HepG2 (cell line): ENCODE data around the gene EFNA2. TPM values are rescaled to one million over a fixed set of nuclear protein-coding genes. Genes with fewer than 3 reads are reported as not detected.

Experiments used
- CC2D1A ChIP-seq: sonication (generic); formaldehyde crosslinking; IDR thresholded peaks from 2 replicates; pipeline ENCODE4 v1.8.1; 2023; ENCODE audit warnings: mild to moderate bottlenecking, missing genetic modification reagents
- MTA1 ChIP-seq: sonication (generic); formaldehyde crosslinking; IDR thresholded peaks from 2 replicates; pipeline ENCODE4 v1.4.0; 2020; ENCODE audit warnings: missing genetic modification reagents, mild to moderate bottlenecking, borderline replicate concordance
- REL ChIP-seq: sonication (generic); formaldehyde crosslinking; conservative IDR thresholded peaks from 2 replicates; pipeline ENCODE4 v1.8.0; 2022; ENCODE audit warnings: mild to moderate bottlenecking, missing genetic modification reagents, moderate library complexity
- XRCC5 ChIP-seq: fragments of 200-400 bp; formaldehyde crosslinking; optimal IDR thresholded peaks from 2 replicates; pipeline ENCODE3; 2017; ENCODE audit warnings: mild to moderate bottlenecking, low read length
- ZIK1 ChIP-seq: sonication (generic); formaldehyde crosslinking; IDR thresholded peaks from 2 replicates; pipeline ENCODE4 v1.5.0; 2020; ENCODE audit warnings: mild to moderate bottlenecking, low read depth, missing genetic modification reagents, borderline replicate concordance
- ZNF333 ChIP-seq: sonication (generic); formaldehyde crosslinking; IDR thresholded peaks from 2 replicates; pipeline ENCODE4 v1.4.0; 2020; ENCODE audit warnings: mild to moderate bottlenecking, missing genetic modification reagents, borderline replicate concordance
- ZNF350 ChIP-seq: sonication (generic); formaldehyde crosslinking; IDR thresholded peaks from 2 replicates; pipeline ENCODE4 v1.4.0; 2020; ENCODE audit warnings: mild to moderate bottlenecking, low read depth, missing genetic modification reagents, borderline replicate concordance
- ZNF777 ChIP-seq: sonication (generic); formaldehyde crosslinking; IDR thresholded peaks from 2 replicates; pipeline ENCODE4 v1.4.0; 2020; ENCODE audit warnings: missing genetic modification reagents
- polyA plus RNA-seq, 8 experiments: library from polyadenylated mRNA; depleted of rRNA in 3 of 8; stranded (reverse) in 7 of 8; unstranded in 1 of 8; fragments of >200 nt; fragmentation: Illumina TruSeq in 4 of 8; extraction: Trizol in 4 of 8; gene quantifications; 2 replicates each; pipeline versions ENCODE4 v1.2.1 to v1.2.3, GENCODE V29; 2011 to 2016; ENCODE audit warnings: low read depth in 4 of 8, missing spikeins in 1 of 8, mixed read lengths in 1 of 8; ENCODE audit not compliant: insufficient read depth in 1 of 8
- total RNA-seq, 5 experiments: library from RNA; depleted of rRNA; stranded (reverse); fragments of >200 nt; fragmentation: Illumina TruSeq; extraction: Trizol; gene quantifications; 2 replicates each; pipeline ENCODE4 v1.2.3, GENCODE V29; 2016; ENCODE audit warnings: low read depth in 1 of 5
- TF ChIP-seq, protein P1 (sequence below): sonication (generic); formaldehyde crosslinking; IDR thresholded peaks from 2 replicates; pipeline ENCODE4 v1.8.0; 2022; ENCODE audit warnings: missing genetic modification reagents, mild to moderate bottlenecking, moderate library complexity, borderline replicate concordance
- TF ChIP-seq, protein P2 (sequence below): sonication (generic); formaldehyde crosslinking; conservative IDR thresholded peaks from 2 replicates; pipeline ENCODE4 v1.4.0; 2020; ENCODE audit warnings: mild to moderate bottlenecking, missing genetic modification reagents, moderate library complexity
- TF ChIP-seq, protein P3 (sequence below): IDR thresholded peaks from 2 replicates; pipeline ENCODE4 v1.6.1; 2016
- TF ChIP-seq, protein P4 (sequence below): IDR thresholded peaks from 2 replicates; pipeline ENCODE4 v1.6.1; 2016; ENCODE audit warnings: mild to moderate bottlenecking, missing biosample characterization, missing genetic modification reagents
- TF ChIP-seq, protein P5 (sequence below): sonication (generic); formaldehyde crosslinking; IDR thresholded peaks from 2 replicates; pipeline ENCODE4 v1.9.0; 2022; ENCODE audit warnings: missing genetic modification reagents, mild to moderate bottlenecking, borderline replicate concordance
- TF ChIP-seq, protein P6 (sequence below): sonication (generic); formaldehyde crosslinking; IDR thresholded peaks from 2 replicates; pipeline ENCODE4 v1.8.1; 2023; ENCODE audit warnings: mild to moderate bottlenecking, moderate library complexity, missing genetic modification reagents
- TF ChIP-seq, protein P7 (sequence below): sonication (generic); formaldehyde crosslinking; IDR thresholded peaks from 2 replicates; pipeline ENCODE4 v1.4.0; 2020; ENCODE audit warnings: mild to moderate bottlenecking, missing genetic modification reagents

Gene EFNA2
- total and polyA plus RNA-seq, 2 of the 13 experiments (the other 11 are each of a cell fraction or from before 2014, with no cell fraction given): 6.0 to 9.9 TPM

DNA sequence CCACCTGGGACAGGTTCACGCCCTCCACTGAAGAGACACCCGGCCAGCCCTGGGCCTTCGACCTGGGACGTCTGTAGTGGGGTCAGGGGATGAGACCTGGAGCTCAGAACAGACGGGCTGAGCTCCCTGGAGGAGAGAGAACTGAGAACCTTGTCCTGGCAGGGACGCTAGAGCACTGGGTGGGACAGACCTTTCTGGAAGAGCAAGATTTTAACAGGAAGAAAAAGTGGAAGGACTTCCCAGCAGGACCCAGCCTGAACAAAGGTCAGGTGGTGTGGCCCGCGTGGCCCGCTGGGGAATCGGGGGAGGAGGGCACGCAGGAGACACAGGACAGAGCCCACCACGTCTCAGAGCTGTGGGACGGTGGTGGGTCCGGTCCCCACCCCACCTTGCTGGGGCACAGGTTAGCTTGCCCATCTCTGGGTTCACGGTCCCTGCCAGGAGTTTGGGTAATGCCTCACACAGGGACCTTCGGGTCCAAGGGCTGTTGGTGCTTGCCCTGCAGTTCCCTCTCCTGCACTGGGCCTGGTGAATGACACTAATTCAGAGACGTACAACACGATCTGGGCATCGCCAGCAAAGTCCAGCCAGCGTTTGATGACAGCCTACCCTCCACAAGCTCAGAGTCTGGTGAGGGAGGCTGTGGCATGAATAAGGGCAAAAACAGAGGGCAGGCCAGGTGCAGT, 1.2 kb upstream of the EFNA2 start (continued):
- TF ChIP-seq, protein P1, sequence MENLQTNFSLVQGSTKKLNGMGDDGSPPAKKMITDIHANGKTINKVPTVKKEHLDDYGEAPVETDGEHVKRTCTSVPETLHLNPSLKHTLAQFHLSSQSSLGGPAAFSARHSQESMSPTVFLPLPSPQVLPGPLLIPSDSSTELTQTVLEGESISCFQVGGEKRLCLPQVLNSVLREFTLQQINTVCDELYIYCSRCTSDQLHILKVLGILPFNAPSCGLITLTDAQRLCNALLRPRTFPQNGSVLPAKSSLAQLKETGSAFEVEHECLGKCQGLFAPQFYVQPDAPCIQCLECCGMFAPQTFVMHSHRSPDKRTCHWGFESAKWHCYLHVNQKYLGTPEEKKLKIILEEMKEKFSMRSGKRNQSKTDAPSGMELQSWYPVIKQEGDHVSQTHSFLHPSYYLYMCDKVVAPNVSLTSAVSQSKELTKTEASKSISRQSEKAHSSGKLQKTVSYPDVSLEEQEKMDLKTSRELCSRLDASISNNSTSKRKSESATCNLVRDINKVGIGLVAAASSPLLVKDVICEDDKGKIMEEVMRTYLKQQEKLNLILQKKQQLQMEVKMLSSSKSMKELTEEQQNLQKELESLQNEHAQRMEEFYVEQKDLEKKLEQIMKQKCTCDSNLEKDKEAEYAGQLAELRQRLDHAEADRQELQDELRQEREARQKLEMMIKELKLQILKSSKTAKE: peak; percentile 10; the same call in 1 of the 2 replicates
- TF ChIP-seq REL (CRISPR knock-in tag) (0 out of 2 replicates have a peak, but pooled peaks have one; percentile 27), XRCC5 (peak; percentile 3), MTA1 (CRISPR knock-in tag) (0 out of 2 replicates have a peak, but pooled peaks have one; percentile 11), ZNF777 (peak; percentile 68; the same call in 1 of the 2 replicates), ZNF333 (CRISPR knock-in tag) (0 out of 2 replicates have a peak, but pooled peaks have one; percentile 59), ZIK1 (no peak), ZNF350 (CRISPR knock-in tag) (no peak), CC2D1A (CRISPR knock-in tag) (peak; percentile 94)
- TF ChIP-seq, protein P2, sequence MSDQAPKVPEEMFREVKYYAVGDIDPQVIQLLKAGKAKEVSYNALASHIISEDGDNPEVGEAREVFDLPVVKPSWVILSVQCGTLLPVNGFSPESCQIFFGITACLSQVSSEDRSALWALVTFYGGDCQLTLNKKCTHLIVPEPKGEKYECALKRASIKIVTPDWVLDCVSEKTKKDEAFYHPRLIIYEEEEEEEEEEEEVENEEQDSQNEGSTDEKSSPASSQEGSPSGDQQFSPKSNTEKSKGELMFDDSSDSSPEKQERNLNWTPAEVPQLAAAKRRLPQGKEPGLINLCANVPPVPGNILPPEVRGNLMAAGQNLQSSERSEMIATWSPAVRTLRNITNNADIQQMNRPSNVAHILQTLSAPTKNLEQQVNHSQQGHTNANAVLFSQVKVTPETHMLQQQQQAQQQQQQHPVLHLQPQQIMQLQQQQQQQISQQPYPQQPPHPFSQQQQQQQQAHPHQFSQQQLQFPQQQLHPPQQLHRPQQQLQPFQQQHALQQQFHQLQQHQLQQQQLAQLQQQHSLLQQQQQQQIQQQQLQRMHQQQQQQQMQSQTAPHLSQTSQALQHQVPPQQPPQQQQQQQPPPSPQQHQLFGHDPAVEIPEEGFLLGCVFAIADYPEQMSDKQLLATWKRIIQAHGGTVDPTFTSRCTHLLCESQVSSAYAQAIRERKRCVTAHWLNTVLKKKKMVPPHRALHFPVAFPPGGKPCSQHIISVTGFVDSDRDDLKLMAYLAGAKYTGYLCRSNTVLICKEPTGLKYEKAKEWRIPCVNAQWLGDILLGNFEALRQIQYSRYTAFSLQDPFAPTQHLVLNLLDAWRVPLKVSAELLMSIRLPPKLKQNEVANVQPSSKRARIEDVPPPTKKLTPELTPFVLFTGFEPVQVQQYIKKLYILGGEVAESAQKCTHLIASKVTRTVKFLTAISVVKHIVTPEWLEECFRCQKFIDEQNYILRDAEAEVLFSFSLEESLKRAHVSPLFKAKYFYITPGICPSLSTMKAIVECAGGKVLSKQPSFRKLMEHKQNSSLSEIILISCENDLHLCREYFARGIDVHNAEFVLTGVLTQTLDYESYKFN (CRISPR knock-in tag): peak; percentile 44
- TF ChIP-seq, protein P3, sequence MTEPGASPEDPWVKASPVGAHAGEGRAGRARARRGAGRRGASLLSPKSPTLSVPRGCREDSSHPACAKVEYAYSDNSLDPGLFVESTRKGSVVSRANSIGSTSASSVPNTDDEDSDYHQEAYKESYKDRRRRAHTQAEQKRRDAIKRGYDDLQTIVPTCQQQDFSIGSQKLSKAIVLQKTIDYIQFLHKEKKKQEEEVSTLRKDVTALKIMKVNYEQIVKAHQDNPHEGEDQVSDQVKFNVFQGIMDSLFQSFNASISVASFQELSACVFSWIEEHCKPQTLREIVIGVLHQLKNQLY (CRISPR knock-in tag): peak; percentile 68; the same call in 1 of the 2 replicates
- TF ChIP-seq, protein P4, sequence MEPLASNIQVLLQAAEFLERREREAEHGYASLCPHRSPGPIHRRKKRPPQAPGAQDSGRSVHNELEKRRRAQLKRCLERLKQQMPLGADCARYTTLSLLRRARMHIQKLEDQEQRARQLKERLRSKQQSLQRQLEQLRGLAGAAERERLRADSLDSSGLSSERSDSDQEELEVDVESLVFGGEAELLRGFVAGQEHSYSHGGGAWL (CRISPR knock-in tag): no peak; the same call in 1 of the 2 replicates
- TF ChIP-seq, protein P5, sequence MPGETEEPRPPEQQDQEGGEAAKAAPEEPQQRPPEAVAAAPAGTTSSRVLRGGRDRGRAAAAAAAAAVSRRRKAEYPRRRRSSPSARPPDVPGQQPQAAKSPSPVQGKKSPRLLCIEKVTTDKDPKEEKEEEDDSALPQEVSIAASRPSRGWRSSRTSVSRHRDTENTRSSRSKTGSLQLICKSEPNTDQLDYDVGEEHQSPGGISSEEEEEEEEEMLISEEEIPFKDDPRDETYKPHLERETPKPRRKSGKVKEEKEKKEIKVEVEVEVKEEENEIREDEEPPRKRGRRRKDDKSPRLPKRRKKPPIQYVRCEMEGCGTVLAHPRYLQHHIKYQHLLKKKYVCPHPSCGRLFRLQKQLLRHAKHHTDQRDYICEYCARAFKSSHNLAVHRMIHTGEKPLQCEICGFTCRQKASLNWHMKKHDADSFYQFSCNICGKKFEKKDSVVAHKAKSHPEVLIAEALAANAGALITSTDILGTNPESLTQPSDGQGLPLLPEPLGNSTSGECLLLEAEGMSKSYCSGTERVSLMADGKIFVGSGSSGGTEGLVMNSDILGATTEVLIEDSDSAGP (CRISPR knock-in tag): no peak
- TF ChIP-seq, protein P6, sequence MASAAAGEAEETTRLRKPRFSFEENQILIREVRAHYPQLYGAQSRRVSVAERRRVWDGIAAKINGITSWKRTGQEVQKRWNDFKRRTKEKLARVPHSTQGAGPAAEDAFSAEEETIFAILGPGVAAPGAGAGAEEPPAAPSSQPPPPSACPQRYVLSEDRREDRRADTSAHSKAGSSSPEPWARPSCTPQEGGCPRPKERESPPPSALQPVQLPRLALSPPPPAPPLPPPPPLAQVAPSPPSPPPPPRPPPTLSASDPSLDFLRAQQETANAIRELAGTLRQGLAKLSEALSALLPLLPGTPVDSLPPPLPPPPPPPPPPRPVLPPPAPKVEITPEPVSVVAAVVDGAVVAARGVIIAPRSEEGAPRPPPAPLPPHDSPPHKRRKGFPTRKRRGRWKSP (CRISPR knock-in tag): 0 out of 2 replicates have a peak, but pooled peaks have one; percentile 0
- TF ChIP-seq, protein P7, sequence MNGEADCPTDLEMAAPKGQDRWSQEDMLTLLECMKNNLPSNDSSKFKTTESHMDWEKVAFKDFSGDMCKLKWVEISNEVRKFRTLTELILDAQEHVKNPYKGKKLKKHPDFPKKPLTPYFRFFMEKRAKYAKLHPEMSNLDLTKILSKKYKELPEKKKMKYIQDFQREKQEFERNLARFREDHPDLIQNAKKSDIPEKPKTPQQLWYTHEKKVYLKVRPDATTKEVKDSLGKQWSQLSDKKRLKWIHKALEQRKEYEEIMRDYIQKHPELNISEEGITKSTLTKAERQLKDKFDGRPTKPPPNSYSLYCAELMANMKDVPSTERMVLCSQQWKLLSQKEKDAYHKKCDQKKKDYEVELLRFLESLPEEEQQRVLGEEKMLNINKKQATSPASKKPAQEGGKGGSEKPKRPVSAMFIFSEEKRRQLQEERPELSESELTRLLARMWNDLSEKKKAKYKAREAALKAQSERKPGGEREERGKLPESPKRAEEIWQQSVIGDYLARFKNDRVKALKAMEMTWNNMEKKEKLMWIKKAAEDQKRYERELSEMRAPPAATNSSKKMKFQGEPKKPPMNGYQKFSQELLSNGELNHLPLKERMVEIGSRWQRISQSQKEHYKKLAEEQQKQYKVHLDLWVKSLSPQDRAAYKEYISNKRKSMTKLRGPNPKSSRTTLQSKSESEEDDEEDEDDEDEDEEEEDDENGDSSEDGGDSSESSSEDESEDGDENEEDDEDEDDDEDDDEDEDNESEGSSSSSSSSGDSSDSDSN (CRISPR knock-in tag): 0 out of 2 replicates have a peak, but pooled peaks have one; percentile 5
